GM19193 (cell line): Measurements from ENCODE around the gene NLRP6.

Experiments used
- POLR2A ChIP-seq: IDR thresholded peaks from 4 replicates; pipeline ENCODE4 v1.6.1; 2011; ENCODE audit not compliant: insufficient read depth, insufficient read length; ENCODE audit errors: extremely low read depth

Gene NLRP6

GRCh38 chr11:253160-253885 lies 24.9 kb upstream of the NLRP6 start:
- no peak for TF ChIP-seq POLR2A

GRCh38 chr11:253886-254270 lies 24.3 kb upstream of the NLRP6 start:
- TF ChIP-seq POLR2A = no peak

GRCh38 chr11:255176-255575 lies 23.0 kb upstream of the NLRP6 start:
- no peak for TF ChIP-seq POLR2A

GRCh38 chr11:255816-256215 lies 22.4 kb upstream of the NLRP6 start:
- no peak for TF ChIP-seq POLR2A

GRCh38 chr11:256952-257737 lies 21.1 kb upstream of the NLRP6 start:
- no peak for TF ChIP-seq POLR2A

GRCh38 chr11:257766-258493 lies 20.3 kb upstream of the NLRP6 start:
- no peak for TF ChIP-seq POLR2A

- TF ChIP-seq POLR2A = no peak
These were observed 18.8 kb upstream of the NLRP6 start for GRCh38 chr11:259413-259812.

- TF ChIP-seq POLR2A = no peak
These were observed 16.6 kb upstream of the NLRP6 start for GRCh38 chr11:261624-262023.

GRCh38 chr11:266676-267439 lies 11.3 kb upstream of the NLRP6 start:
- TF ChIP-seq POLR2A = no peak

GRCh38 chr11:267491-267994 lies 10.7 kb upstream of the NLRP6 start:
- TF ChIP-seq POLR2A = peak; percentile 52

GRCh38 chr11:268716-269145 lies 9.5 kb upstream of the NLRP6 start:
- TF ChIP-seq POLR2A = peak; percentile 48

GRCh38 chr11:269146-269890 lies 8.9 kb upstream of the NLRP6 start:
- TF ChIP-seq POLR2A = peak; percentile 45

- TF ChIP-seq POLR2A = no peak
These were observed 7.5 kb upstream of the NLRP6 start for GRCh38 chr11:270451-271318.

GRCh38 chr11:271319-271715 lies 6.9 kb upstream of the NLRP6 start:
- no peak for TF ChIP-seq POLR2A
